Activated T-cell treated with anti-CD3 and anti-CD28 coated beads for 48 hours (primary cell): ENCODE results near the gene OR1I1.

Experiments
- DNase-seq: peaks from one replicate; pipeline ENCODE4 v3.0.0-alpha.2; 2020; ENCODE audit warnings: low read depth

OR1I1 gene

DNA sequence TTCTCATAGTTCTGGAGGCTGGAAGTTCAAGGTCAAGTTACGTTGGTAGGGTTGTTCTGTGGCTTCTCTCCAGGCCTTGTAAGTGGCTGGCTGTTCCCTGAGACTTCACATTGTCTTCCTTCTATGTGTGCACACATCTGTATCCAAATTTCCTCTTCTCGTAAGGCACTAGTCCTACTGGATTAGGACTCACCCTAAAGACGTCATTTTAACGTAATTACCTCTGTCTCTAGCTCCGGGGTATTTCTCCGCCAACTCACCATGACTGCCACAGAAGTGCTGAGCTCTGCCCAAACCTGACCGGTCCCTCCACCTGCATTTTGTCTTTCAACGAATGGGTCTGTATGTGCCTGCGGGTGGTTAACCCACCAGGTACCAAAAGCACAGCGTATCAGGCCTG is 16.4 kb downstream of the OR1I1 start:
- no peak for DNase-seq

DNA sequence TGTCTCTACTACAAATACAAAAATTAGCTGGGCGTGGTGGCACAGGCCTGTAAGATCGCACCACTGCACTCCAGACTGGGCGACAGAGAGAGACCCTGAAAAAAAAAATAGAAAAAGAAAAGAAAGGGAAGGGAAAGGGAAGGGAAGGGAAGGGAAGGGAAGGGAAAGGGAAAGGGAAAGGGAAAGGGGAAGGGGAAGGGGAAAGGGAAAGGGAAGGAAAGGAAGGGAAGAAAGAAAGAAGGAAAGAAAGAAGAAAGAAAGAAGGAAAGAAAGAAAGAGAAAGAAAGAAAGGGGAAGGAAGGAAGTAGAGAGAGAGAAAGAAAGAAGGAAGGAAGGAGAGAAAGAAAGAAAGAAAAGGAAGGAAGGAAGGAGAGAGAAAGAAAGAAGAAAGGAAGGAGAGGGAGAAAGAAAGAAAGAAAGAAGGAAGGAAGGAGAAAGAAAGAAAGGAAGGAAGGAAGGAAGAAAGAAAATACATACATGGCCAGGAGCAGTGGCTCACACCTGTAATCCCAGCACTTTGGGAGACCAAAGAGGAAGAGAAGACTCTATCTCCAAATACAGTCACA is 17.1 kb downstream of the OR1I1 start:
- DNase-seq, result no peak

DNA sequence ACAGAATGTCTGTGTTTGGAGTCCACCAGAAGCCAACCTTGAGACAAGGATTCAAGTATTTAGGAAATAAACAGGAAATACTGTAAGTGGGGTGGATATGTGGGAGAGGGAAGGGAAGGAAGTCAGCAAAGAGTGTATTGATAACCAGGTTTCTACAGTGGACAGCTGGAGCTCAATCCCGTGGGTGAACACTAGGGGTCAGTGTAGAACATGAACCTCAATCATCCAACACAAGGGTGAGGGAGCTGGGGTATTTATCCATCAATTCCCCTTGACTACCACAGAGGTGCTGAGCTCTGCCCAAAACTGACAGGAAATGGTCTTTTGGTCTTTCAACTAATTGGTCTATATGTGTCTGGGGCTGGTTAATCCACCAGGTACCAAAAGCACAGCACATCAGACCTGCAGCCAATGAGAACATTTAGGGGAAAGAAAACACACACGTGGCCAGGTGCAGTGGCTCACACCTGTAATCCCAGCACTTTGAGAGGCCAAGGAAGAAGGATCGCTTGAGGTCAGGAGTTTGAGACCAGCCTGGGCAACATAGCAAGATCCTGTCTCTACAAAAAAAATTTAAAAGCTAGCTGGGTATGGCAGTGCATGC is 19.6 kb downstream of the OR1I1 start:
- DNase-seq, result peak; percentile 52

GRCh38 chr19:15104003-15104402 is 22.0 kb downstream of the OR1I1 start:
- no peak for DNase-seq

GRCh38 chr19:15104411-15104810 is 22.4 kb downstream of the OR1I1 start:
- DNase-seq, result no peak

GRCh38 chr19:15105044-15105443 is 23.0 kb downstream of the OR1I1 start:
- no peak for DNase-seq

DNA sequence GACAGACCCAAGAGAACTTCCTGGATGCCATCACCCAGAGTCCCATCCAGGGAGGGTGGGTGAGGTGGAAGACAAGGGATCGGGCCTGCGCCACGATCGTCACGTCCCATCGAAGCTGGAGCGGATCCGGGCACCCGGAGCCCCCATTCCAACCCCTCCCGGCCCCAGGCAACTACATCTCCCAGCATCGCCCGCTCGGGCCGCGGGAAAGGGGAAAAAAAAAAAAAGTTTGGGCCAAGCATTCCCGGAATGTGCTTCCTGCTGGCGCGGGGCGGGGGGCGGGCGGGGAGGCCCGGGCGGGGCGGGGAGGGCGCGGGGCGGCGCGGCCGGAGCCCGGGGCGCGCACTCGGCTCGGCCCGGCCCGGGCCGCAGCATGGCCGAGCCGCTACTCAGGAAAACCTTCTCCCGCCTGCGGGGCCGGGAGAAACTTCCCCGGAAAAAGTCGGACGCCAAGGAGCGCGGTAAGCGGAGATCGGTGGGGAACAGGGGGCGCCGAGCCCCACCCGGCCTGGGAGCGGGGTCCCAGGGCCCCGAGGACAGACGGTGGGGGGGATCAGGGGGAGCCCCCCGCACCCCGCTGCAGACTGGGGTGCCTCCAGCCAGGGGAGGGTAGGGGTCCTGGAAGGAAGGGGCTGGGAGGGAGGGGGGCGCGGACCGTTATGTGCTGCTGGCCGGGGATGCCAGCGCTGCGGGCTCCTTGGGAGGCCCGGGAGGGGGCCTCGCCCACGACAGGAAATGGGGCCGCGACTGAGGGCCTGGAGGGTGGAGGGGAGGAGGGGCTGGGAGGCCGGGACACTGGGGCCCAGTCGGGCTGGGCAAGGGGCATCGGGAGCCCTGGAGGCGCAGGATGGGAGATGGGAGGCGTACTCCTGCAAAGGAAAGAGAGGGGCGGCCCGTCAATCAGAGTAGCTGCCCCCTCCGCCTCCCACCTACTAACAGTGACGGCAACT is 25.3 kb downstream of the OR1I1 start, which contains the start of gene SYDE1:
SYDE1 (plus strand) TSS at position 341 of the 950 bp plus-strand sequence; CDS start at position 374, 33 bp downstream.
- peak; percentile 41 for DNase-seq

GRCh38 chr19:15108145-15108844 is 26.3 kb downstream of the OR1I1 start:
- no peak for DNase-seq

GRCh38 chr19:15108845-15109767 is 27.1 kb downstream of the OR1I1 start:
- DNase-seq, result no peak

GRCh38 chr19:15109768-15110417 is 27.9 kb downstream of the OR1I1 start:
- DNase-seq, result no peak

GRCh38 chr19:15110418-15110815 is 28.4 kb downstream of the OR1I1 start:
- DNase-seq, result no peak

- no peak for DNase-seq
Measured at GRCh38 chr19:15111758-15112157, 29.7 kb downstream of the OR1I1 start.

GRCh38 chr19:15112385-15112784 is 30.4 kb downstream of the OR1I1 start:
- no peak for DNase-seq

GRCh38 chr19:15113245-15114152 is 31.5 kb downstream of the OR1I1 start:
- DNase-seq, result no peak

GRCh38 chr19:15114153-15114540 is 32.1 kb downstream of the OR1I1 start:
- DNase-seq, result no peak

DNA sequence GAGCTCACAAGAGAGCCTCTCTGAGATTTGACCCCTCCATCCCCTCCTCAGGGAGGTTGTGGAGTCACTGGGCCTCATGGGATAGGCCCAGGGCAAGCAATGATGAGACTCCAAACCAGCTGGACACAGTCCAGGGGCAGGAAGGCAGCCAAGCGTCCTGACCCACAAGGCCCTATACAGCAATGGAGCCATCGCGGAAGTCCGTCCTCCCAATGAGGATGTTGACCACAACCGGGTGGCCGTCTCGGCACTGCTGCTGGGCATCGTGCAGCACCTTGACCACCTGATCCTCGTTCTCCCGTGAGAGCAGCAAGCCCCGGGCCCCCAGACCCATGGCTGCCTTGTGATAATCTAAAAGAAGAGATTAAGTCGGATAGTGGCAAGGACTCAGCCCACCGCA is 33.1 kb downstream of the OR1I1 start:
- no peak for DNase-seq

DNA sequence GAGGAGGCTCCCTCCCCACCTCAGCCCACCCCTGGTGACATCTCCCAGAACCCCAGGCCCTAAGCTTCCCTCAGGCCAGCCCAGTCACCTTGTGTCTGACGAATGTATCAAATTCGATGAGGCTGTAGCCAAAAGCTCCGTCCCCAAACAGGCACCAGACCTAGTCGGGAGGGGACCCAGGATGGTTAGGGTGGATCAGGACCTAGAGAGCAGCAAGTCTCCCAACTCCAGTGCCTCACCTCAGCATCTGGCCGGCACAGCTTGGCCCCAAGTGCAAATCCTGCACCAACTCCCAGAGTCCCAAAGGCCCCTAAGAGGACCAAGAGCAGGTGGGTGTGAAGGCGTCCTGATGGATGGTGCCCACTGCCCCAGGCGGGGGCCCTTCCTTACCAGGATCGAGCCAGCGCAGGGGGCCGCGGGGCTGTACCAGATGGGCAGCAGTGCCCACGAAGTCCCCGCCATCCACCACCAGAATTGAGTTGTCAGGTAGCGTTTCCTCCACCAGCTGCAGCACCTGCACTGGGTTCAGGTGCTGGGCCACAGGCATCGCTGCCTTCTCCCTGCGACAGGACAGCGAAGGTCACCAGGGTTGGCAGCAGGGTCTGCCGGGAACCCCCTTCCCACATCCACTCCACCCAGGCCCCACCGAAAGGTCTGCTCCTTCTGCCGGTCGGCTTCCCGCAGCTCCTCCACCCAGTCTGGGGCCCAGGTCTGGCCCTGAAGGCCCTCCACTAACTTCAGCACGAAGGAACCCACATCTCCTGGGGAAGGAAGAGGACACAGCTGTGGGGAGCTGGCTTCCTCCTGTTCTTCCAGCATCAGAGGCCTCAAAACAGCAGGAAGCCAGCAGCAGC is 34.0 kb downstream of the OR1I1 start:
- no peak for DNase-seq

- no peak for DNase-seq
Measured at GRCh38 chr19:15116856-15117255, 34.8 kb downstream of the OR1I1 start.

- DNase-seq, result no peak
Measured at GRCh38 chr19:15118248-15118647, 36.2 kb downstream of the OR1I1 start.
